ENCODE results near the gene RASL11B. TPM values are rescaled to one million over a fixed set of nuclear protein-coding genes. Genes with fewer than 3 reads are reported as not detected.

The RASL11B gene
- total RNA-seq, 4 donors from 2014 or later, result 0.54 TPM; not detected in 3

DNA sequence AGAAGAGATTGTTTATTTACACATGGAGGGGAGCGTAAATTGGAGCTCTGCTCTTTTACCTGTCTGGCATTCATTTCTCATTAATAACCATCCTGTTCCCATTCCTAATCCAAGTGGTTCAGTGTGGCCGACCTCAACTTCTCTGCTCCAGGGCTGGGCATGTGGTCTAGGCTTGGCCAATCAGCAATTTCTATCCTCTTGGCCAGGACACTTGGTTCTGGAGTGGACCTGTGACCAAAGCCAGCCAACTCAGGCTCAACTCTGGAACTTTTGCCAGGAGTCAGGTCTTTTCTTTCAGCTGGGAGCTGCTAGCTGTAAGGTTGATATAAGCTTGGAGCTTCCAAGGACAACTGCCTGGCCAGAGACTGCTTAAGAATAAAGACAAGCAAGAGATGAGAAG is 15.6 kb upstream of the RASL11B start:
- no peaks in the 10 kb centered on the region for H3K36me3 ChIP-seq
- no peaks in the 10 kb centered on the region for H3K27me3 ChIP-seq
- no peak overlapping the region for H3K27ac ChIP-seq
- H3K9me3 ChIP-seq, result no peaks in the 10 kb centered on the region
- DNase-seq, result no peak
- TF ChIP-seq, protein P1, sequence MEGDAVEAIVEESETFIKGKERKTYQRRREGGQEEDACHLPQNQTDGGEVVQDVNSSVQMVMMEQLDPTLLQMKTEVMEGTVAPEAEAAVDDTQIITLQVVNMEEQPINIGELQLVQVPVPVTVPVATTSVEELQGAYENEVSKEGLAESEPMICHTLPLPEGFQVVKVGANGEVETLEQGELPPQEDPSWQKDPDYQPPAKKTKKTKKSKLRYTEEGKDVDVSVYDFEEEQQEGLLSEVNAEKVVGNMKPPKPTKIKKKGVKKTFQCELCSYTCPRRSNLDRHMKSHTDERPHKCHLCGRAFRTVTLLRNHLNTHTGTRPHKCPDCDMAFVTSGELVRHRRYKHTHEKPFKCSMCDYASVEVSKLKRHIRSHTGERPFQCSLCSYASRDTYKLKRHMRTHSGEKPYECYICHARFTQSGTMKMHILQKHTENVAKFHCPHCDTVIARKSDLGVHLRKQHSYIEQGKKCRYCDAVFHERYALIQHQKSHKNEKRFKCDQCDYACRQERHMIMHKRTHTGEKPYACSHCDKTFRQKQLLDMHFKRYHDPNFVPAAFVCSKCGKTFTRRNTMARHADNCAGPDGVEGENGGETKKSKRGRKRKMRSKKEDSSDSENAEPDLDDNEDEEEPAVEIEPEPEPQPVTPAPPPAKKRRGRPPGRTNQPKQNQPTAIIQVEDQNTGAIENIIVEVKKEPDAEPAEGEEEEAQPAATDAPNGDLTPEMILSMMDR (IDR thresholded peaks at IDR 0.05), result no peak
- TF ChIP-seq POLR2A (IDR thresholded peaks at IDR 0.05), result no peak
- H3K4me3 ChIP-seq, result no peak overlapping the region
- H3K4me1 ChIP-seq, result no peaks in the 10 kb centered on the region

DNA sequence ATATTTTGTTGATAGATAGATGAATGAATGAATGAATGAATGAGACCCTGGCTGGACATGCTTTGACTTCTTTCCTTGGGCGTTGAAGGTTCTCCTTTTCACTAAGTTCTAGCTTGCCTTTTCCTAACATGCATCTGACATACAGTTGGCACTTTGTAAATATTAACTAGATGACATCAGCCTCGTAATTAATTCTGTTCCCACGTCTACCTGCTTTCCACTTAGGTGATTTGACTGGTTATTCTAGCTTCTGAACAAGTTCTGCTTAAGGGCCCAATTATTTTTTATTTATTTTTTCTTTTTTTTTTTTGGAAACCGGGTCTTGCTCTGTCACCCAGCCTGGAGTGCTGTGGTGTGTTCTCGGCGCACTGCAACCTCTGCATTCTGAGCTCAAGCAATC is 13.9 kb upstream of the RASL11B start:
- no peak for DNase-seq
- Histone ChIP-seq H3K27ac (no peak overlapping the region), H3K9me3 (no peaks in the 10 kb centered on the region), H3K4me1 (no peaks in the 10 kb centered on the region), H3K4me3 (no peak overlapping the region), H3K36me3 (no peaks in the 10 kb centered on the region), H3K27me3 (no peaks in the 10 kb centered on the region)
- TF ChIP-seq, protein P1 (IDR thresholded peaks at IDR 0.05), result no peak
- TF ChIP-seq POLR2A (IDR thresholded peaks at IDR 0.05), result no peak

DNA sequence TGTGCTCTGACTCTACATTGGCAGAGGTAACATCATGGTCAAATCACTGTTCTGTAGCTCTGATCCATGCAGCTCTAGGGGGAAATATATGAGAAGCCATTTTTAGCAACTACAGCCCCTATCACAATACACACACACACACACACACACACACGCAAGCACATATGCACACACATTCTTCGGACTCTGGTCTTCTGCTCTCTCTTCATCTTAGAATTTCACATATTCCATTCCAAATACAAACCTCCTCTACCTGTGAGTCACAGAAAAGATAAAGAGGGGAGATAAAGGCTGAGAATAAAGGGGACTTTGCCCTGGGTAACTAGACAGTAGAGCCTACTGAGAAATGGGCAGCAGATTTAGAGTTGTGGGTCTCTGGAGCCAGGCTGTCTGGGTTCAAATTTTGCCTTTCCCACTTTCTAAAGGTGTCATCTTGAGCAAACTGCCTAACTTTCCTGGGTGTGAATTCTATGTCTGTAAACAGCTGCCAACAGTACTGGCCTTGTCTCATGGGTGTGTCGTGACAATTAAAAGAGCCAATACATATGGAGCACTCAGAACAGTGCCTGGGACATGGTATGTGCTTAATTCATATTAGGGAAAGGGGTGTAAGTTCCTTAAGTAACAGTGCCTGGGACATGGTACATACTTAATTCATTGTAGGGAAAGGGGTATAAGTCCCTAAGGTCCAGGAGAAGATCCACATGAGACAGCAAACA is 11.6 kb upstream of the RASL11B start:
- no peaks in the 10 kb centered on the region for H3K9me3 ChIP-seq
- no peaks in the 10 kb centered on the region for H3K36me3 ChIP-seq
- H3K4me3 ChIP-seq, result no peak overlapping the region
- no peaks in the 10 kb centered on the region for H3K27me3 ChIP-seq
- no peak overlapping the region for H3K27ac ChIP-seq
- DNase-seq, result no peak
- H3K4me1 ChIP-seq, result no peaks in the 10 kb centered on the region
- TF ChIP-seq POLR2A (IDR thresholded peaks at IDR 0.05), result no peak
- TF ChIP-seq, protein P1 (IDR thresholded peaks at IDR 0.05), result no peak

DNA sequence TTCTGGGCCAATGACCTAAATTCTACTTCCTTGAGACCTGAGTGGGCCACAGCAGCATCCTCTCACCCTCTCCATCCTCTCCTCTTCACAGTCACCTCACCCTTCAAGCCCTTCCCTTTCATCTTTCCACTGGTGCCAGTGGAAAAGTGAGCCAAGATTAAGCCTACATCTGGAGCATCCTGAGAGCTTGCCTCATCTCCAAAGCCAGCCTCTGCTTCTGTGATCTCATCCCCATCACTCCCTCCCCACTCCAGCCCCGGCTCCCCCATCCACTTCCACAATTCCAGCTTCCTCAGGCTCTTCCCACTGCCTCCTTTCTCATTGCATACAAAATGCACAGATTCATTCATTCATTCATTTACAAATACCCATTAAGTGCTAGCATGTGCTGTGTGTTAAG is 10.1 kb upstream of the RASL11B start:
- no peaks in the 10 kb centered on the region for H3K36me3 ChIP-seq
- TF ChIP-seq, protein P1 (IDR thresholded peaks at IDR 0.05), result no peak
- no peak for TF ChIP-seq POLR2A (IDR thresholded peaks at IDR 0.05)

DNA sequence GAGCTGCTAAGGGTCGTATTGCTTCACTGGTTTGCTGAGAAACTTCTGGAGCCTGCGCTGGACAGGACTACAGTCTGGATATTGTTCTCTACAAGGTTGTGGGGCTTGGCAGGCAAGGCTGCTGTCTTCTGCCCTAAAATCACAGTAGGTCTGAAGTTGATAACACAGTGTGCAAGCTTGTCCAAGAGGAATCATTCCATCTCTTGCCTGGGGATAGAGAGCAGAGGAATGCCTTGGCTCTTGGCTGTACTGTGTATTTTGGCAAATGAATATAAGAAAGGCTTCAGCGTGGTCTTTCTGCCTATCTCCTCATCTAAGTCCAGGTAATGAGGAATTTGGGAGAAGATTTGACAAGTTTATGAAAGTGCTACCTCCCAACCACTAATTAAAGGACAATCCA is 9.4 kb upstream of the RASL11B start:
- Histone ChIP-seq H3K27ac (no peak overlapping the region), H3K36me3 (no peaks in the 10 kb centered on the region), H3K27me3 (no peaks in the 10 kb centered on the region), H3K4me1 (no peaks in the 10 kb centered on the region), H3K9me3 (no peaks in the 10 kb centered on the region), H3K4me3 (no peak overlapping the region)
- no peak for DNase-seq
- no peak for TF ChIP-seq POLR2A (IDR thresholded peaks at IDR 0.05)

More for the DNA sequence above, 10.1 kb upstream of the RASL11B start:
- H3K4me3 ChIP-seq, result no peak overlapping the region
- H3K27ac ChIP-seq, result no peak overlapping the region
- H3K4me1 ChIP-seq, result no peaks in the 10 kb centered on the region
- H3K27me3 ChIP-seq, result no peaks in the 10 kb centered on the region
- no peaks in the 10 kb centered on the region for H3K9me3 ChIP-seq
- DNase-seq, result no peak

DNA sequence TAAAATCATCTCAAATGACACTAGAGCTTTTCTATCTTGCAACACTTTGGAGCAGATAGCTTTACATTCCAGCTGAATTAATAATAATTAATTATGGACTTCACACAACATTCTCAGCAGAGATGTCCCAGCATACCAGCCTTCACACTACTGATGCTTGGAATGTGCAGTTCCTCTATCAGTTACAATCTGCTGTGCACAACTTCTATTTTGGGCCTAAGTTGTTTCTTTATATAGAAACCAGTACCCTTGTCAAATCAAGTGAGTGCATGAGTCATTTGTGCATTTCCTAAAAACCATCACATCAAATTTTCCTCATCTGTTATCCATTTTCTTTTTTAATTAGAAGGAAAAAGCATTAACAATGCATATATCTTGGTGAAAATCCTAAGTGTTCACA is 8.8 kb upstream of the RASL11B start:
- Histone ChIP-seq H3K4me3 (no peak overlapping the region), H3K27ac (no peak overlapping the region), H3K36me3 (no peaks in the 10 kb centered on the region), H3K27me3 (no peaks in the 10 kb centered on the region), H3K9me3 (no peaks in the 10 kb centered on the region), H3K4me1 (no peaks in the 10 kb centered on the region)
- DNase-seq, result no peak
- TF ChIP-seq, protein P1 (IDR thresholded peaks at IDR 0.05), result no peak
- no peak for TF ChIP-seq POLR2A (IDR thresholded peaks at IDR 0.05)

Data from Peyer's patch (tissue), 4 donors.